Stimulated activated CD8-positive, alpha-beta memory T cell treated with anti-CD3 and anti-CD28 coated beads, Interleukin-7, amount 100 ng/mL, for 24 hours (primary cell): ENCODE data around the gene HMCN2.

Experiments
- DNase-seq: peaks from one replicate; pipeline ENCODE4 v3.0.0-alpha.2; 2020; ENCODE audit warnings: low read depth

Gene HMCN2

GRCh38 chr9:130308081-130308571, 42.6 kb downstream of the HMCN2 start:
- no peak for DNase-seq

GRCh38 chr9:130309689-130310455, 44.3 kb downstream of the HMCN2 start:
- DNase-seq = no peak

- DNase-seq = no peak
These were observed 44.9 kb downstream of the HMCN2 start for GRCh38 chr9:130310456-130310855.

GRCh38 chr9:130311003-130311402, 45.4 kb downstream of the HMCN2 start:
- DNase-seq = no peak

GRCh38 chr9:130311408-130312140, 46.0 kb downstream of the HMCN2 start:
- no peak for DNase-seq

- DNase-seq = no peak
These were observed 47.7 kb downstream of the HMCN2 start for GRCh38 chr9:130313103-130313858.

- no peak for DNase-seq
These were observed 50.1 kb downstream of the HMCN2 start for GRCh38 chr9:130315446-130316226.

GRCh38 chr9:130316430-130316829, 50.9 kb downstream of the HMCN2 start:
- DNase-seq = no peak

GRCh38 chr9:130319300-130319699, 53.7 kb downstream of the HMCN2 start:
- no peak for DNase-seq

GRCh38 chr9:130319944-130320712, 54.6 kb downstream of the HMCN2 start:
- no peak for DNase-seq

- no peak for DNase-seq
These were observed 55.3 kb downstream of the HMCN2 start for GRCh38 chr9:130320723-130321481.

GRCh38 chr9:130321539-130321938, 56.0 kb downstream of the HMCN2 start:
- DNase-seq = no peak

GRCh38 chr9:130323051-130323745, 57.6 kb downstream of the HMCN2 start:
- DNase-seq = no peak

GRCh38 chr9:130325921-130326320, 60.4 kb downstream of the HMCN2 start:
- DNase-seq = no peak

GRCh38 chr9:130327070-130327780, 61.7 kb downstream of the HMCN2 start:
- DNase-seq = no peak

GRCh38 chr9:130327781-130328348, 62.3 kb downstream of the HMCN2 start:
- DNase-seq = no peak

GRCh38 chr9:130328349-130328801, 62.8 kb downstream of the HMCN2 start:
- no peak for DNase-seq

- no peak for DNase-seq
These were observed 63.5 kb downstream of the HMCN2 start for GRCh38 chr9:130329061-130329460.
